ENCODE results near the gene ITK. TPM values are rescaled to one million over a fixed set of nuclear protein-coding genes. Genes with fewer than 3 reads are reported as not detected.

Gene ITK
- total RNA-seq, 1 donor = not detected

DNA sequence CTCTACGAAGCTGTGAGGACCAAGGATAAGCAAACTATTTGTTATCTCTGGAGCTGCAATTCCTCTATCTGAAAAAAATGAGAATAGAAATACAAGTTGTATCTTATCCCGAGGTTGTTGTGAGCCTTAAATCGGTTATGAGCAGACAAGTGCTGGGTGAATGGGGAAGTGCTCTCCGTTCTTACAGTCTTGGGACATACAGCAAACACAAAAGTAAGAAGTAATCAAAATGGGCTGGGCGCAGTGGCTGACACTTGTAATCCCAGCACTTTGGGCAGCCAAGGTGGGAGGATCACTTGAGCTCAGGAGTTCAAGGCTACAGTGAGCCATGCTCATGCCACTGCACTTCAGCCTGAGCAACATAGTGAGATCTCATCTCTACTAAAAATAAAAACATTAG, 31.7 kb downstream of the ITK start:
- DNase-seq (ENCODE audit: low read depth) = no peak
- TF ChIP-seq, protein P1, sequence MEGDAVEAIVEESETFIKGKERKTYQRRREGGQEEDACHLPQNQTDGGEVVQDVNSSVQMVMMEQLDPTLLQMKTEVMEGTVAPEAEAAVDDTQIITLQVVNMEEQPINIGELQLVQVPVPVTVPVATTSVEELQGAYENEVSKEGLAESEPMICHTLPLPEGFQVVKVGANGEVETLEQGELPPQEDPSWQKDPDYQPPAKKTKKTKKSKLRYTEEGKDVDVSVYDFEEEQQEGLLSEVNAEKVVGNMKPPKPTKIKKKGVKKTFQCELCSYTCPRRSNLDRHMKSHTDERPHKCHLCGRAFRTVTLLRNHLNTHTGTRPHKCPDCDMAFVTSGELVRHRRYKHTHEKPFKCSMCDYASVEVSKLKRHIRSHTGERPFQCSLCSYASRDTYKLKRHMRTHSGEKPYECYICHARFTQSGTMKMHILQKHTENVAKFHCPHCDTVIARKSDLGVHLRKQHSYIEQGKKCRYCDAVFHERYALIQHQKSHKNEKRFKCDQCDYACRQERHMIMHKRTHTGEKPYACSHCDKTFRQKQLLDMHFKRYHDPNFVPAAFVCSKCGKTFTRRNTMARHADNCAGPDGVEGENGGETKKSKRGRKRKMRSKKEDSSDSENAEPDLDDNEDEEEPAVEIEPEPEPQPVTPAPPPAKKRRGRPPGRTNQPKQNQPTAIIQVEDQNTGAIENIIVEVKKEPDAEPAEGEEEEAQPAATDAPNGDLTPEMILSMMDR (IDR thresholded peaks at IDR 0.05; ENCODE audit: insufficient read depth, low read depth, low read length) = no peak
- no peak overlapping the region for H3K4me3 ChIP-seq (ENCODE audit: low read depth, low read length)

DNA sequence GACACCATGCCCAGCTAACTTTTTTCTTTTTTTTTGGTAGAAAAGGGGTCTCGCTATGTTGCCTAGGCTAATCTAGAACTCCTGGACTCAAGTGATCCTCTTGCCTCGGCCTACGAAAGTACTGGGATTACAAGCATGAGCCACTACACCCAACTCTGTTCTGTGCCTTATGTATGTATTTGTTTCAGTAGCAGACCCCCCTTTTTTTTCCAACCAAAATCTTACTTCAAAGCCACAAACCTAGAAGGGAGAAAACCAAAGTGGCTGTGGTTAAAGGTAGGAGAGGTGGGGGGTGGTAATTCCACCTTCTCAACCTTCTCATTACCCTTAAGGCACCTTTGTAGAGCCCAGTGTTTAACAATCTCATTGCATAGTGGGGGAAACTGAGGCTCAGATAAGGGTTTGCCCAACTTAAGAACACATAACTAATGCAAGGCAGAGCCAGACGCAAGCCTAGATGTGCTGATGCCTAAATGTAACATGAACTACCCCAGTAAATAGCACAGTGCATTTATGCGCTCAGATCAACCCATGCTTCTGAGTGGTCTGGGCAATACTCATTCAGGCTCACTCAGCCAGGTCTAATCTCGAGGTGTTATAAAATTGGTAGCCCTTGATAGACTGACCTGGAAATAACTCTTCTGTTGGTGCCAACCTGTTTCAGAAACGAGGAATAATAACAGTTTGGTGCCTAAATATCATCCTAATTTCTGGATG, 33.0 kb downstream of the ITK start:
- TF ChIP-seq, protein P1 (IDR thresholded peaks at IDR 0.05; ENCODE audit: insufficient read depth, low read depth, low read length) = no peak
- H3K4me3 ChIP-seq (ENCODE audit: low read depth, low read length) = no peak overlapping the region
- no peak for DNase-seq (ENCODE audit: low read depth)

- TF ChIP-seq, protein P1 (IDR thresholded peaks at IDR 0.05; ENCODE audit: insufficient read depth, low read depth, low read length) = no peak
- no peak for DNase-seq (ENCODE audit: low read depth)
- H3K4me3 ChIP-seq (ENCODE audit: low read depth, low read length) = no peak overlapping the region
Observed at GRCh38 chr5:157214415-157214814, 33.8 kb downstream of the ITK start.

DNA sequence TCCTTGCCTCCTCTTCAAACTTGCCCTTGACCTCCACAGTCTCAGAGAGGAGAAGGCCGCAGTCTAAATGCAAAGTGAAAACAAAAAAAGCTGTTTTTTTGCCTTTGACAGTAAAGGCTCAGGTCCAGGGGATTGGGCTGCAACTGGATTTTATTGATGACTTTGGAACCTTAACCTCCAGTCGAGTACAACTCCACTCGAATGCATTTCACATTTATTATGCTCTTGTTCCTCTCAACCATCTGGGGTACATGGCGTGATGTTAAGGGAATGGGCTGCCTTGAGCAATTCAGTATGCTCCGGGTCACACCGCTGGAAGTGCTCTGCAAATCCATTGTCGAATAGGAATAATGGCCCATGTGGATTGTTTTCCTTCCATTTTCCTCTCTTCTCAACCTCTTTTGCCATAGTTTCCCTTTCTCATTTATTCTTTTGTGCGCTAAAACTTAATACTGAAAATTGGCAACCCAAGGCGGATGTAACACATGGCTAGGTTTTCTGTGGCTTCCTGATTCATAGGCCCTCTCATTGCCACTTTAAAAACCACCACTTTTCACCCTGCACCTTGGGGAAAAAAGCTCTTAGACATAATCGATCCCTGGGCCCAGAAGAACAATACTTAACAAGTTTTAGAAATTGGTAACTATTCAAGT, 34.3 kb downstream of the ITK start:
- TF ChIP-seq, protein P1 (IDR thresholded peaks at IDR 0.05; ENCODE audit: insufficient read depth, low read depth, low read length) = no peak
- DNase-seq (ENCODE audit: low read depth) = no peak
- H3K4me3 ChIP-seq (ENCODE audit: low read depth, low read length) = no peak overlapping the region

GRCh38 chr5:157215514-157216167, 35.0 kb downstream of the ITK start:
- no peak for DNase-seq (ENCODE audit: low read depth)
- H3K4me3 ChIP-seq (ENCODE audit: low read depth, low read length) = no peak overlapping the region
- TF ChIP-seq, protein P1 (IDR thresholded peaks at IDR 0.05; ENCODE audit: insufficient read depth, low read depth, low read length) = no peak

DNA sequence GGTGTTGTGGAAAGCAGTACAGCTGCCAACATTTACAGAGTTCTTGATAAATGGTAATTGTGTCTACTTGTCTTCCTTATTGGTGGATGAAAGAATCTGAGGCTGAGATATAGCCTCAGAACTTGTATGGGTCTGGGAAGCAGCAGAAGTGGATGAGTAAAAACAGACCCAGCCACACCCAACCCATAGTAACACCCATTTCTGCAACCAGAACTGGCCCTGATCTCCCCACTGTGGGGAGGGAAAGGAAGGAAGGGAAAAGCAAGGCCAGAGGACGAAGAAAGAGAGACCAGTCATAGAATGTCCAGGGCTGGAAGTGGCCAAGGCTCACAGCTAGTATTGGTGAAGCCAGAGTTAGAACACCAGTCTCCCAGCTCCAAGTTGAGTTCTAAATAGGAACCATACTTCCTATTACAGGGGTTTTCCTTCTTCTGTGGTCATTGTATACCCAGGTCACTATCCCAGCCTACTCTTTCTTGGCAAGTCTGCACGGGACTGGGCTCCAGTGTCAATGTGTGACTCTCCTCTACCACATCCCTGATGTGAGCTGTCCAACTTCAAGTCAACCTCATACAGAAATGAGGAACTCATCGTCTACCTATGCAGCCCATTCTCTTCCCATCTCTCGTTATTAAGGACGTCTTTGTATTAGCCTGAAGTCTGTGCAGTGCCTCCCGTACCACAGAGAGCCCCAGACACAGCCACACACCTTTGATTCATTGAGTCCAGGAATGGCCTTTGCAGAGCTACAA, 35.9 kb downstream of the ITK start:
- TF ChIP-seq, protein P1 (IDR thresholded peaks at IDR 0.05; ENCODE audit: insufficient read depth, low read depth, low read length) = no peak

More for the DNA sequence above, 35.9 kb downstream of the ITK start:
- DNase-seq (ENCODE audit: low read depth) = no peak
- H3K4me3 ChIP-seq (ENCODE audit: low read depth, low read length) = no peak overlapping the region
